T-helper 2 cell (primary cell): ENCODE measurements around the gene NDUFS8.
A peak's percentile ranks its signal among the peaks of the same experiment; 100 is the strongest.

Source experiments
- DNase-seq, 5 experiments: peaks; one replicate each; pipeline versions ENCODE4 v3.0.0 to v3.0.0-alpha.2; 2012 to 2022

Gene NDUFS8

GRCh38 chr11:68037411-68038225, 7.1 kb downstream of the NDUFS8 start:
- no peak for DNase-seq

- no peak for DNase-seq
These were observed 7.8 kb downstream of the NDUFS8 start for GRCh38 chr11:68038226-68038717.

DNA sequence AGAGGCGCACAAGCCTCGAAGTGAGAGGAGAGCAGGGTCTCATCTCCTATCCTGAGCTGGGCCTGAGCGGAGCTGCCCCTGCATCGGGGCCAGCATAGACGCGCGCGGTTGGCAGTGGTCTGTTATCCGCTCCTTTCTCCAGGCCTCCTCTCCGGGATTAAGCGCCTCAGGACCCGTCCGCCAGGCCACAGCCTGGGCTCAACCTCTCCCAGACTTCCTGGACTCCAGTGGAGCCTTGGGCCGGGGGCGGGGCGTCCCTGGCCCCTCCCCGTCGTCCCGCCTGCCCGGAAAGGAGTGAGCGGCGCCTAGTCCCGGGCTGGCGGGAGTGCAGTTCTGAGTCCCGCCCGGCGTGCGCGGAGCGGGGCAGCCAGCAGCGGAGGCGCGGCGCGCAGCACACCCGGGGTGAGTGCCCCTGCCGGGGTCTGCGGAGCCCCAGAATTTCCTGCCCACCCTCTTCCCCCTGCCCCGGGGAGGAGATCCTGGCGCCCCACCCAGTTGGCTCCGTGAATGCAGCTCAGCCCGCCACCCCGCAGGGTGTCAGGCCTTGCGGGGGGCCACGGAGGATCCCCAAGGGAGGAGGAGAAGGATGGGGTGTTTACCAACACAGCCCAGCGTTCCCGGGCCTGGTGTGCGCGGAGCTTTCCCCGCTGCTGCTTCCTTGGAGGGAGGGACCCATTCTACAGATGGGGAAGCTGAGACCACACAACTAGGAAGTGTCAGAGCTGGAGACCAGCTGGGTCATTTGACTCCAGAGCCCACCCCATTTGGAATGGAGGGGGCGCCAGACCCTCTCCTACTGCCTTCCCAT, 8.4 kb downstream of the NDUFS8 start, which contains the start of gene TCIRG1:
TCIRG1 (plus strand) TSS at position 308 of the 808 bp plus-strand sequence. CDS start 2,247 bp downstream, outside the sequence.
- peak; percentile 19 to 69 (median 44) for DNase-seq

- no peak for DNase-seq
These were observed 9.1 kb downstream of the NDUFS8 start for GRCh38 chr11:68039526-68040086.

DNA sequence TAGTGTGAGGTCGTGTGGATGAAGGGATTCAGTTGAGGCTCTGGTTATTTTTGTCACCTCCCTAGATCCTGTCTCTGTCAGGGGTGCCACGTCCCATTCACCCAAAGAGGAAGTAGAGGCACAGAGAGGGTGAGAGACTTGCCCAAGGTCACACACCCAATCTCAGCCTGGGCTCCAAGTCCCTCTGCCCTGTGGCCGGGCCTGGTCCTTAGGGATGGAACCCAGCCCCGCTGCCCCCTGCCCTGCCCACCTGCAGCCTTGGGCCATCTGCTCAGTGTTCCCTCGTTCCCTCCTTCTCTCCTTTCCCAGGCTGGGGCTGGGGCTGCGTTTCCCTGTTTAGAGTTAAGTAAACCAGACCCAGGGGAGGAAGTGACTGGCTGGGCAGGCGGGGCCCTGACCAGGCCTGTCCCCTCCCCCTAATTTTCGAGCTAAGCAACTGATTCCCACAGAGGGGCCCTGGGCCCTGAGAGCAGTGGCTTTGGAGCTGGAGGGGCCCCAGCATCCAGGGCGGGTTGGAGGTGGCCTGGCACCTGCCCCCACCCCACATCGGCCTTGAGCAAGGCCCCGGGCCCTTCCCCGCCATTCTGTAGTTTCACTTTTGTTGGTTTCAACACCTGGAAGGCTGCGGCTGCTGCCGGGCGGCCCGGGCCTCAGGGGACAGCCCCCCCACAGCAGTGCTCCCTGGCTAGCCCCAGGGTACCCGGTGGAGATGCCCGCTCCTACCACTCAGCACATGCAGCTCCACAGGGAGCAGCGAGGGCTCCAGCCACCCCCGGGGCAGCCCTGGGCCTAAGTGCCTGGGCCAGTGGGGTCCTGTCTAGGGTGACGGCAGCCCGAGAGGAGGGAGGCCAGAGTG, 9.8 kb downstream of the NDUFS8 start:
- DNase-seq: peak in 3 of 5 experiments; percentile 19 to 63 (median 54)

GRCh38 chr11:68040957-68041591, 10.6 kb downstream of the NDUFS8 start:
- no peak for DNase-seq

DNA sequence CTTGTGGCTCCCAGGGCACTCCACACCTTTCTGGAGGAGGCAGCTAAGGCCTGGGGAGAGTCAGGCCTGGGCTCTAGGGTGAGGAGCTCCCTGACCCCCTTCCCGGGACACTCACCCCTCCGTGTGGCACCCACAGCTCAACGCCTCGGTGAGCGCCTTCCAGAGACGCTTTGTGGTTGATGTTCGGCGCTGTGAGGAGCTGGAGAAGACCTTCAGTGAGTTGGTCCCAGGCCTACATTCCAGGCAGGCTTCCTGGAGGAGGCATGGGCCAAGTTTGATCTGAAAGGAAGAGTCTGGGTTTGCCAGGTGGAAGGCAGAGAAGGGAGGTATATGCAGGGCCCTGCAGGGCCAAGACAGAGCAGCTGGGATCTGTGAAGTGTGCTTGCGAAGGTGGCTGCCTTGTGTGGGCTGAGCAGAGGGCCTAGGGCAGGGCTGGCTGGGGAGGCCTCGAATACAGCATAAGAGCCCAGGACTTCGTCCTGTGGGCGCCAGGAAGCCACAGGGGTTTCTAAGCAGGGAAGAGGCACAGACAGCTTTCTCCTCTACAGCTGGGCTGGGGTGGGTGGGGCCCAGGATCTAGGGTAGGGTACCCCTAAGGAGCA, 11.2 kb downstream of the NDUFS8 start:
- no peak for DNase-seq

- DNase-seq: no peak
These were observed 11.9 kb downstream of the NDUFS8 start for GRCh38 chr11:68042219-68043028.

GRCh38 chr11:68043029-68043348, 12.5 kb downstream of the NDUFS8 start:
- DNase-seq: no peak

DNA sequence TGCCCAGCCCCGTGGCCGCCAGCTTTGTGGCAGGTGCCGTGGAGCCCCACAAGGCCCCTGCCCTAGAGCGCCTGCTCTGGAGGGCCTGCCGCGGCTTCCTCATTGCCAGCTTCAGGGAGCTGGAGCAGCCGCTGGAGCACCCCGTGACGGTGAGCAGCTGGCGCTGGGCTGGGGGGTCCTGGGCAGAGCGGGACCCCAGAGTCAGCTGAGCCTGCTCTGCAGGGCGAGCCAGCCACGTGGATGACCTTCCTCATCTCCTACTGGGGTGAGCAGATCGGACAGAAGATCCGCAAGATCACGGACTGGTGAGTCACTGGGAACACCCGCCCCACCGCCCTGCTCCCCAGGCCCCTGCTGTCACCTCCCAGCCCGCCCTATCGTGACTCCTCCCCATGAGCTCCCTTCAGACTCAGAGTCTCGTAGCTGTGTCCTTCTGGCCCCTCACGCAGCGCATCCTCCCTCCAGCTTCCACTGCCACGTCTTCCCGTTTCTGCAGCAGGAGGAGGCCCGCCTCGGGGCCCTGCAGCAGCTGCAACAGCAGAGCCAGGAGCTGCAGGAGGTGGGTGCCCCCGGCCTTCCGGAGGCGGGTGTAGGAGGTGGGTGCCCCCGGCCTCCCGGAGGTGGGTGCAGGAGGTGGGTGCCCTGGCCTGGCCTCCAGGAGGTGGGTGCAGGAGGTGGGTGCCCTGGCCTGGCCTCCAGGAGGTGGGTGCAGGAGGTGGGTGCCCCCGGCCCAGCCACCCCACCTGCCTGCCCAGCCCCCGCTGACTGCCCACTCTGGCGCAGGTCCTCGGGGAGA, 13.1 kb downstream of the NDUFS8 start:
- DNase-seq: no peak

DNA sequence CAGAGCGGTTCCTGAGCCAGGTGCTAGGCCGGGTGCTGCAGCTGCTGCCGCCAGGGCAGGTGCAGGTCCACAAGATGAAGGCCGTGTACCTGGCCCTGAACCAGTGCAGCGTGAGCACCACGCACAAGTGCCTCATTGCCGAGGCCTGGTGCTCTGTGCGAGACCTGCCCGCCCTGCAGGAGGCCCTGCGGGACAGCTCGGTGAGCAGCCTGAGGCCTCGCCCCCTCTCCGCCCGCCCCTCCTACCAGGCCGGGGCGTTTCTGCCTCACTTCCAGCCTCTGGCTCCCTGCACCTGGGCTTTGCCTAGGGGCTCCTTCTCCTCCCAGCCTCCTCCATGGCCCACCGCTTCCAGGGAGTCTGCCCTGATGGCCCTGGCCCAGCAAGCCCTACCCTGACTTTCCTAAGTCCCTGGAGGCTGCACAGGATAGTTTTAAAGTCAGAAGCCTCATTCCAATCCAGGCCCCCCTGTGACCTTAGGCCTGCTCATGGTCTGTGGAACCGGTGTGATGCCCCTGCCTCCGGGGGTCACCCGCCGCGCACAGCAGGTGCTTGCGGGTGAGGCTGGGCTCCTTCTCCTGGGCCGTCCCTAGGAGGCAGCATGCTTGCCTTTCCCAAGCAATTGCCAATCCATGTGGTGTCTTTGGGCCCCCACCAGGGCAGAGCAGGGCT, 13.8 kb downstream of the NDUFS8 start:
- no peak for DNase-seq

DNA sequence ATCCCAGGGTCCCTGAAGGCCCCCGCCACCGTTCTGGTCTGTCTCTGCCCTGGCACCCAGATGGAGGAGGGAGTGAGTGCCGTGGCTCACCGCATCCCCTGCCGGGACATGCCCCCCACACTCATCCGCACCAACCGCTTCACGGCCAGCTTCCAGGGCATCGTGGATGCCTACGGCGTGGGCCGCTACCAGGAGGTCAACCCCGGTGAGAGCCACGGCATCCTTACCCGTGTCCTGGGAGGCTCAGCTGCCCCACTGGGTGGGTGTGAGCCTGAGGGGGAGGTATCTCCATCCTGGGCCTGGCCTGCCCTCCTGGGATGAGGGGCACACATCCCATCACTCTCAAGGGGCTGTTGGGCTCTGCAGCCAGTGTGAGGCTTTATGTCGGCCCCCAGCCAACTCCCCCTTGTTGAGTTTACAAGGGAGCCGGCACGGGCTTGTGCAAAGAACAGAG, 14.4 kb downstream of the NDUFS8 start:
- no peak for DNase-seq

- no peak for DNase-seq
These were observed 17.2 kb downstream of the NDUFS8 start for GRCh38 chr11:68047437-68048290.

DNA sequence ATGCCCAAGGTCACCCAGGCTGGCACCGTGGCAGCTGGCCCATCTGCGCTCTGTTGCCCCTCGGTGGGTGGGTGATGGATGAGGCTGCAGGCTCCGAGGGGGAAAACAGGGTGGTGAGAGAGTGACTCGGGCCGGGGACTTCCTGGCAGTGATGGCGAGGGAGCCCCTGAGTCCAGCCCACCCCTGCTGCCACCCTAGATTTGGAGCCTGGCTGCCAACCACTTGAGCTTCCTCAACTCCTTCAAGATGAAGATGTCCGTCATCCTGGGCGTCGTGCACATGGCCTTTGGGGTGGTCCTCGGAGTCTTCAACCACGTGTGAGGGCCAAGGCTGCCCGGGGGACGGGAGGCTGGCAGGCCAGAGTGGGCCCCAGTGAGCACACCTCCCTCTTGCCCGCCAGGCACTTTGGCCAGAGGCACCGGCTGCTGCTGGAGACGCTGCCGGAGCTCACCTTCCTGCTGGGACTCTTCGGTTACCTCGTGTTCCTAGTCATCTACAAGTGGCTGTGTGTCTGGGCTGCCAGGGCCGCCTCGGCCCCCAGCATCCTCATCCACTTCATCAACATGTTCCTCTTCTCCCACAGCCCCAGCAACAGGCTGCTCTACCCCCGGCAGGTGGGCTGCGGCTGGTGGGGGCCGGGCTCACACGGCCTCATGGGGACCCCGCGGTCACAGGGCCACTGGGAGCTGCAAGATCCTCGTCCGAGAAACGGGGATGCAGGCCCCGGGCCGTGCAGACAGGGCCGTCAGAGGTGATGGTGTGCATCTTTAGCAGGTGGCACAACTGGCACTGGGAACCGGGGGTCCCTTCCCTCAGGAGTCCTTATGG, 18.4 kb downstream of the NDUFS8 start:
- DNase-seq: no peak

DNA sequence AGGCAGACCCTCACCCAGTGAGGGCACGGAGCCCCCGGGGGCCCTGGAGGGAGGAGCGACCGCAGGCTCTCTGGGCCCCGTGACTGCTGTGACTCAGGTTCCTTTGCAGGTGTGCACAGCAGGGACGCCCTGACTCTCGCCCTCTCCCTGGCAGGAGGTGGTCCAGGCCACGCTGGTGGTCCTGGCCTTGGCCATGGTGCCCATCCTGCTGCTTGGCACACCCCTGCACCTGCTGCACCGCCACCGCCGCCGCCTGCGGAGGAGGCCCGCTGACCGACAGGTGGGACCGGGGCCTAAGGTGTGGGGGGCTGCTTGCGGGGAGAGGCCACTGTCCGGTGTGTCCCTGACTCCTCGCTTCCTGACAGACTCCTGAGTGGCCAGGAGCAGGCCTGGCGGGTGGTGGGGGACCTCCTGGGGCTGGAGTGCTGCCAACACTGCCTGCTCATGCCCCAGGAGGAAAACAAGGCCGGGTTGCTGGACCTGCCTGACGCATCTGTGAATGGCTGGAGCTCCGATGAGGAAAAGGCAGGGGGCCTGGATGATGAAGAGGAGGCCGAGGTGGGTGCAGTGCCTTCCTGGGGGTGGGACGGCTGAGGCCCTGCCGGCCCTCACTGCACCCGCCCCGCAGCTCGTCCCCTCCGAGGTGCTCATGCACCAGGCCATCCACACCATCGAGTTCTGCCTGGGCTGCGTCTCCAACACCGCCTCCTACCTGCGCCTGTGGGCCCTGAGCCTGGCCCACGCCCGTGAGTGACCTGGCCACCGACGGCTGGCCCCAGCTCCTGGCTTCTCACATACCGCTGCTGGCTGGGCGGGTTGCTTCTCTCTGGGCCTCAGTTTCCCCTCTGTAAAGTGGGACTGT, 19.3 kb downstream of the NDUFS8 start:
- no peak for DNase-seq

DNA sequence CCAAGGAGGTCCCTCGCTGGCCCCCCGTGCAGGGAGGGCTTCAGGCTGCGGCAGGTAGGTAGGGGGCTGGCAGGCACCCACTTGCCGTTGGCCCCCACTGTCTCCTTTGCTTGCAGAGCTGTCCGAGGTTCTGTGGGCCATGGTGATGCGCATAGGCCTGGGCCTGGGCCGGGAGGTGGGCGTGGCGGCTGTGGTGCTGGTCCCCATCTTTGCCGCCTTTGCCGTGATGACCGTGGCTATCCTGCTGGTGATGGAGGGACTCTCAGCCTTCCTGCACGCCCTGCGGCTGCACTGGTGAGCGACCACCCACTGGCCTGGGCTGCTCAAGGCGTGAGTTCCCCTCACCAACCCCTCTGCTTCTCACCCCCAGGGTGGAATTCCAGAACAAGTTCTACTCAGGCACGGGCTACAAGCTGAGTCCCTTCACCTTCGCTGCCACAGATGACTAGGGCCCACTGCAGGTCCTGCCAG, 19.9 kb downstream of the NDUFS8 start:
- DNase-seq: no peak
